ENCODE results near the gene ADGRG2. TPM values are rescaled to one million over a fixed set of nuclear protein-coding genes. Genes with fewer than 3 reads are reported as not detected.

Gene ADGRG2
- total and polyA plus RNA-seq, 7 experiments from 2014 or later = 0.08 TPM; not detected in 6

GRCh38 chrX:19064175-19064574 is 58.1 kb downstream of the ADGRG2 start:
- no peaks in the 10 kb centered on the region for H3K4me1 Mint-ChIP-seq
- peaks cover 0 to 4% (median 0%) of the 10 kb centered on the region in 11 donors for H3K9me3 Mint-ChIP-seq
- intact Hi-C loops (cut with micrococcal nuclease) = no loop called here
- no peaks in the 10 kb centered on the region for H3K27me3 Mint-ChIP-seq
- Histone ChIP-seq H3K9me3 (ENCODE audit: control insufficient read depth in 2 of 3, low read length in 3 of 3) (no peaks in the 10 kb centered on the region), H3K36me3 (ENCODE audit: control insufficient read depth in 2 of 3, insufficient read depth in 3 of 3, low read length in 3 of 3) (no peaks in the 10 kb centered on the region), H3K4me3 (ENCODE audit: low read length) (no peak overlapping the region), H3K27me3 (ENCODE audit: control insufficient read depth in 2 of 2, insufficient read depth in 2 of 2, low read length in 2 of 2) (no peaks in the 10 kb centered on the region), H3K4me1 (ENCODE audit: control insufficient read depth in 2 of 2, insufficient read depth in 2 of 2, low read length in 2 of 2) (no peaks in the 10 kb centered on the region), H3K27ac (ENCODE audit: low read depth, low read length) (no peak overlapping the region)
- H3K36me3 Mint-ChIP-seq = no peaks in the 10 kb centered on the region
- ATAC-seq (no peak), DNase-seq (no peak)
- no peak overlapping the region for H3K4me3 Mint-ChIP-seq
- CTCF ChIA-PET = no interaction called here
- POLR2A ChIA-PET = no interaction called here
- no peak overlapping the region for H3K27ac Mint-ChIP-seq

- intact Hi-C loops (cut with micrococcal nuclease) = no loop called here
Measured at GRCh38 chrX:19063030-19063429, 59.2 kb downstream of the ADGRG2 start.

GRCh38 chrX:19059067-19059466 is 63.2 kb downstream of the ADGRG2 start:
- Histone ChIP-seq H3K4me1 (ENCODE audit: control insufficient read depth in 2 of 2, insufficient read depth in 2 of 2, low read length in 2 of 2) (no peaks in the 10 kb centered on the region), H3K36me3 (ENCODE audit: control insufficient read depth in 2 of 3, insufficient read depth in 3 of 3, low read length in 3 of 3) (no peaks in the 10 kb centered on the region), H3K4me3 (ENCODE audit: low read length) (no peak overlapping the region), H3K27me3 (ENCODE audit: control insufficient read depth in 2 of 2, insufficient read depth in 2 of 2, low read length in 2 of 2) (no peaks in the 10 kb centered on the region), H3K27ac (ENCODE audit: low read depth, low read length) (no peak overlapping the region), H3K9me3 (ENCODE audit: control insufficient read depth in 2 of 3, low read length in 3 of 3) (no peaks in the 10 kb centered on the region)
- no peaks in the 10 kb centered on the region for H3K4me1 Mint-ChIP-seq
- intact Hi-C loops (cut with micrococcal nuclease) = no loop called here
- H3K36me3 Mint-ChIP-seq = no peaks in the 10 kb centered on the region
- no peak overlapping the region for H3K27ac Mint-ChIP-seq
- H3K9me3 Mint-ChIP-seq = peaks cover 0 to 4% (median 0%) of the 10 kb centered on the region in 11 donors
- no peak overlapping the region for H3K4me3 Mint-ChIP-seq
- no peak for DNase-seq
- H3K27me3 Mint-ChIP-seq = no peaks in the 10 kb centered on the region
- ATAC-seq = no peak
- POLR2A ChIA-PET = no interaction called here
- CTCF ChIA-PET = no interaction called here

More at GRCh38 chrX:19063030-19063429, 59.2 kb downstream of the ADGRG2 start:
- no peaks in the 10 kb centered on the region for H3K9me3 ChIP-seq (ENCODE audit: control insufficient read depth in 2 of 3, low read length in 3 of 3)
- H3K4me1 ChIP-seq (ENCODE audit: control insufficient read depth in 2 of 2, insufficient read depth in 2 of 2, low read length in 2 of 2) = no peaks in the 10 kb centered on the region
- Mint-ChIP-seq H3K27ac (no peak overlapping the region), H3K27me3 (no peaks in the 10 kb centered on the region), H3K36me3 (no peaks in the 10 kb centered on the region), H3K4me1 (no peaks in the 10 kb centered on the region), H3K4me3 (no peak overlapping the region), H3K9me3 (peaks cover 0 to 4% (median 0%) of the 10 kb centered on the region in 11 donors)
- no peaks in the 10 kb centered on the region for H3K27me3 ChIP-seq (ENCODE audit: control insufficient read depth in 2 of 2, insufficient read depth in 2 of 2, low read length in 2 of 2)
- DNase-seq = no peak
- H3K4me3 ChIP-seq (ENCODE audit: low read length) = no peak overlapping the region
- CTCF ChIA-PET = no interaction called here
- no peaks in the 10 kb centered on the region for H3K36me3 ChIP-seq (ENCODE audit: control insufficient read depth in 2 of 3, insufficient read depth in 3 of 3, low read length in 3 of 3)
- H3K27ac ChIP-seq (ENCODE audit: low read depth, low read length) = no peak overlapping the region
- POLR2A ChIA-PET = no interaction called here
- ATAC-seq = no peak

- H3K4me3 ChIP-seq (ENCODE audit: low read length) = no peak overlapping the region
- ChIA-PET CTCF (no interaction called here), POLR2A (no interaction called here)
- DNase-seq (no peak), ATAC-seq (no peak)
- Mint-ChIP-seq H3K9me3 (peaks cover 0 to 4% (median 0%) of the 10 kb centered on the region in 11 donors), H3K4me3 (no peak overlapping the region), H3K27ac (no peak overlapping the region), H3K27me3 (no peaks in the 10 kb centered on the region), H3K36me3 (no peaks in the 10 kb centered on the region), H3K4me1 (no peaks in the 10 kb centered on the region)
- no peaks in the 10 kb centered on the region for H3K4me1 ChIP-seq (ENCODE audit: control insufficient read depth in 2 of 2, insufficient read depth in 2 of 2, low read length in 2 of 2)
- no peak overlapping the region for H3K27ac ChIP-seq (ENCODE audit: low read depth, low read length)
- no peaks in the 10 kb centered on the region for H3K36me3 ChIP-seq (ENCODE audit: control insufficient read depth in 2 of 3, insufficient read depth in 3 of 3, low read length in 3 of 3)
- no peaks in the 10 kb centered on the region for H3K27me3 ChIP-seq (ENCODE audit: control insufficient read depth in 2 of 2, insufficient read depth in 2 of 2, low read length in 2 of 2)
- H3K9me3 ChIP-seq (ENCODE audit: control insufficient read depth in 2 of 3, low read length in 3 of 3) = no peaks in the 10 kb centered on the region
- intact Hi-C loops (cut with micrococcal nuclease) = no loop called here
Measured at GRCh38 chrX:19057856-19058255, 64.4 kb downstream of the ADGRG2 start.

GRCh38 chrX:19049110-19049509 is 73.2 kb downstream of the ADGRG2 start:
- Mint-ChIP-seq H3K36me3 (no peaks in the 10 kb centered on the region), H3K27me3 (peaks cover 0 to 4% (median 0%) of the 10 kb centered on the region in 5 donors), H3K4me3 (no peak overlapping the region), H3K27ac (no peak overlapping the region), H3K9me3 (peaks cover 0 to 1% (median 0%) of the 10 kb centered on the region in 11 donors), H3K4me1 (no peaks in the 10 kb centered on the region)
- Histone ChIP-seq H3K4me1 (ENCODE audit: control insufficient read depth in 2 of 2, insufficient read depth in 2 of 2, low read length in 2 of 2) (no peaks in the 10 kb centered on the region), H3K27me3 (ENCODE audit: control insufficient read depth in 2 of 2, insufficient read depth in 2 of 2, low read length in 2 of 2) (no peaks in the 10 kb centered on the region), H3K27ac (ENCODE audit: low read depth, low read length) (no peak overlapping the region), H3K4me3 (ENCODE audit: low read length) (no peak overlapping the region), H3K36me3 (ENCODE audit: control insufficient read depth in 2 of 3, insufficient read depth in 3 of 3, low read length in 3 of 3) (no peaks in the 10 kb centered on the region), H3K9me3 (ENCODE audit: control insufficient read depth in 2 of 3, low read length in 3 of 3) (no peaks in the 10 kb centered on the region)
- POLR2A ChIA-PET = no interaction called here
- no peak for ATAC-seq
- DNase-seq = no peak
- intact Hi-C loops (cut with micrococcal nuclease) = no loop called here
- CTCF ChIA-PET = no interaction called here

GRCh38 chrX:19046343-19047215 is 75.7 kb downstream of the ADGRG2 start:
- Histone ChIP-seq H3K36me3 (ENCODE audit: control insufficient read depth in 2 of 3, insufficient read depth in 3 of 3, low read length in 3 of 3) (no peaks in the 10 kb centered on the region), H3K27me3 (ENCODE audit: control insufficient read depth in 2 of 2, insufficient read depth in 2 of 2, low read length in 2 of 2) (no peaks in the 10 kb centered on the region), H3K27ac (ENCODE audit: low read depth, low read length) (no peak overlapping the region), H3K4me3 (ENCODE audit: low read length) (no peak overlapping the region), H3K4me1 (ENCODE audit: control insufficient read depth in 2 of 2, insufficient read depth in 2 of 2, low read length in 2 of 2) (no peaks in the 10 kb centered on the region), H3K9me3 (ENCODE audit: control insufficient read depth in 2 of 3, low read length in 3 of 3) (no peaks in the 10 kb centered on the region)
- ChIA-PET CTCF (no interaction called here), POLR2A (no interaction called here)
- H3K4me3 Mint-ChIP-seq = no peak overlapping the region
- ATAC-seq (no peak), DNase-seq (no peak)
- peaks cover 0 to 4% (median 0%) of the 10 kb centered on the region in 5 donors for H3K27me3 Mint-ChIP-seq
- no peaks in the 10 kb centered on the region for H3K4me1 Mint-ChIP-seq
- intact Hi-C loops (cut with micrococcal nuclease) = no loop called here
- no peak overlapping the region for H3K27ac Mint-ChIP-seq
- H3K9me3 Mint-ChIP-seq = peaks cover 0 to 3% (median 0%) of the 10 kb centered on the region in 11 donors
- no peaks in the 10 kb centered on the region for H3K36me3 Mint-ChIP-seq

- no peaks in the 10 kb centered on the region for H3K9me3 ChIP-seq (ENCODE audit: control insufficient read depth in 2 of 3, low read length in 3 of 3)
- Mint-ChIP-seq H3K36me3 (no peaks in the 10 kb centered on the region), H3K27me3 (no peaks in the 10 kb centered on the region), H3K9me3 (peaks cover 0 to 3% (median 0%) of the 10 kb centered on the region in 11 donors), H3K4me3 (no peak overlapping the region), H3K4me1 (no peaks in the 10 kb centered on the region), H3K27ac (no peak overlapping the region)
- no peak overlapping the region for H3K27ac ChIP-seq (ENCODE audit: low read depth, low read length)
- POLR2A ChIA-PET = no interaction called here
- DNase-seq (no peak), ATAC-seq (no peak)
- H3K4me1 ChIP-seq (ENCODE audit: control insufficient read depth in 2 of 2, insufficient read depth in 2 of 2, low read length in 2 of 2) = no peaks in the 10 kb centered on the region
- H3K36me3 ChIP-seq (ENCODE audit: control insufficient read depth in 2 of 3, insufficient read depth in 3 of 3, low read length in 3 of 3) = no peaks in the 10 kb centered on the region
- CTCF ChIA-PET = no interaction called here
- H3K27me3 ChIP-seq (ENCODE audit: control insufficient read depth in 2 of 2, insufficient read depth in 2 of 2, low read length in 2 of 2) = no peaks in the 10 kb centered on the region
- no peak overlapping the region for H3K4me3 ChIP-seq (ENCODE audit: low read length)
- intact Hi-C loops (cut with micrococcal nuclease) = loop anchor here in 1 of 2 donors (1.0 kb wide), 1 partner anchor 294 kb away; no protein-coding TSS in a partner anchor
Measured at GRCh38 chrX:19040373-19040772, 81.9 kb downstream of the ADGRG2 start.

Data from naive thymus-derived CD4-positive, alpha-beta T cell (primary cell).